GM23248 (cell line): ENCODE data around the gene EFCAB11. TPM values are rescaled to one million over a fixed set of nuclear protein-coding genes. Genes with fewer than 3 reads are reported as not detected.

Experiments used
- DNase-seq: peaks from one replicate; pipeline ENCODE4 v3.0.0-alpha.2; 2015
- H2AFZ ChIP-seq: fragments of 200-600 bp; sonication (generic); 2 replicates; pipeline ENCODE4 v1.6.1; 2016; ENCODE audit warnings: antibody characterized with exemption
- H3F3A ChIP-seq: fragments of 200-600 bp; sonication (generic); 2 replicates; pipeline ENCODE4 v1.6.1; 2016; ENCODE audit warnings: mild to moderate bottlenecking, antibody characterized with exemption, mixed run types; ENCODE audit not compliant: insufficient read depth
- H3K27ac ChIP-seq: fragments of 200-600 bp; sonication (generic); 2 replicates; pipeline ENCODE4 v1.5.1; 2016; ENCODE audit warnings: mild to moderate bottlenecking
- H3K27me3 ChIP-seq: fragments of 200-600 bp; sonication (generic); replicated peaks from 2 replicates; pipeline ENCODE4 v1.6.1; 2016; ENCODE audit warnings: mild to moderate bottlenecking; ENCODE audit not compliant: insufficient read depth
- H3K36me3 ChIP-seq: fragments of 200-600 bp; sonication (generic); 2 replicates; pipeline ENCODE4 v1.6.1; 2016; ENCODE audit warnings: low read depth, mild to moderate bottlenecking
- H3K4me1 ChIP-seq: fragments of 200-600 bp; sonication (generic); 2 replicates; pipeline ENCODE4 v1.6.1; 2016; ENCODE audit warnings: mild to moderate bottlenecking; ENCODE audit not compliant: insufficient read depth
- H3K4me2 ChIP-seq: fragments of 200-600 bp; sonication (generic); one replicate; pipeline ENCODE4 v1.6.1; 2016; ENCODE audit warnings: mild to moderate bottlenecking; ENCODE audit not compliant: unreplicated experiment
- H3K4me3 ChIP-seq: fragments of 200-600 bp; sonication (generic); 2 replicates; pipeline ENCODE4 v1.5.1; 2016; ENCODE audit warnings: mild to moderate bottlenecking
- H3K79me2 ChIP-seq: fragments of 200-600 bp; sonication (generic); 2 replicates; pipeline ENCODE4 v1.6.1; 2016; ENCODE audit warnings: mild to moderate bottlenecking; ENCODE audit not compliant: insufficient read depth
- H3K9ac ChIP-seq: fragments of 200-600 bp; sonication (generic); 2 replicates; pipeline ENCODE4 v1.6.1; 2016; ENCODE audit warnings: mild to moderate bottlenecking
- H3K9me2 ChIP-seq: fragments of 200-600 bp; sonication (generic); 2 replicates; pipeline ENCODE4 v1.6.1; 2016; ENCODE audit warnings: mixed run types, mild to moderate bottlenecking, moderate library complexity; ENCODE audit not compliant: insufficient read depth
- H3K9me3 ChIP-seq: fragments of 200-600 bp; sonication (generic); one replicate; pipeline ENCODE4 v1.6.1; 2017; ENCODE audit warnings: low read depth
- H4K20me1 ChIP-seq: fragments of 200-600 bp; sonication (generic); 2 replicates; pipeline ENCODE4 v1.6.0; 2016; ENCODE audit not compliant: insufficient read depth
- EZH2 ChIP-seq: fragments of 200-600 bp; sonication (generic); IDR thresholded peaks from 2 replicates; pipeline ENCODE4 v1.6.1; 2018; ENCODE audit warnings: antibody characterized with exemption, mild to moderate bottlenecking; ENCODE audit not compliant: insufficient read depth, poor library complexity, severe bottlenecking
- EZH2phosphoT487 ChIP-seq: fragments of 200-600 bp; sonication (generic); IDR thresholded peaks from 2 replicates; pipeline ENCODE4 v1.6.1; 2018; ENCODE audit warnings: antibody characterized with exemption, moderate library complexity, mild to moderate bottlenecking, low read depth; ENCODE audit not compliant: insufficient read depth
- WGBS, 2 experiments: methylation state at CpG; one replicate each; pipeline ENCODE4 v1.1.6; 2015 to 2017; ENCODE audit warnings: low lambda C conversion rate in 2 of 2, low coverage in 1 of 2; ENCODE audit errors: missing lambda C conversion rate in 2 of 2; 5-methylcytosine and 5-hydroxymethylcytosine counted together
- in situ Hi-C: fragments of 300-500 bp; cut with MboI; formaldehyde crosslinking; loops from 2 replicates; pipeline ENCODE4 v1.15.0; 2020
- polyA plus RNA-seq: library from polyadenylated mRNA; unstranded; fragments of >200 nt; fragmentation: Nextera tagmentation; extraction: Ambion mirVana; gene quantifications from 2 replicates; pipeline ENCODE4 v1.2.1, GENCODE V29; 2016
- total RNA-seq: library from RNA; depleted of rRNA; stranded (reverse); fragments of >200 nt; shearing (Covaris generic); gene quantifications from 2 replicates; pipeline ENCODE4 v1.2.3, GENCODE V29; 2014

The EFCAB11 gene
- total and polyA plus RNA-seq, 2 experiments from 2014 or later: 7.9 to 16.4 TPM

DNA sequence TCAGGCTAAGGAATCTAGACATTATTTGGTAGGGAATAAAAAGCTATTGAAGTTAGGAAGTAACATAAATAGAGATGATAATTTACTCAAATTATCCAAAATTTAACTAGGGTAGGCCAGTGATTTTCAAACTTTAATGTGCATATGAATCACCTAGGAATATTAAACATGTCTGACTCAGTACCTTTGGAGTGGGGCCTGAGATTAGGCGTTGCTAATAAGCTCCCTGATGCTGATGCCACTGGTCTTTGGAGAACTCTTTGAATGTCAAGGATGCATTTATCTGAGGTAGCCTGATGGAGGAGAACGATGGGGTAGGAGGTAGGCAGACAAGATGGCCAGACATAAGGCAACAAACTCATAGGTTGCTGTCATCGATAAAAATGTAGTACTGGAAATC, 33.2 kb downstream of the EFCAB11 start:
- DNase-seq: peak; percentile 68
- Histone ChIP-seq H3K9me2 (no peaks in the 10 kb centered on the region), H3K27ac (peak overlapping the region; percentile 90), H3K27me3 (no peaks in the 10 kb centered on the region), H3K4me2 (peak overlapping the region; percentile 2), H3K9me3 (no peaks in the 10 kb centered on the region), H4K20me1 (no peaks in the 10 kb centered on the region), H3K9ac (no peak overlapping the region), H3K79me2 (no peaks in the 10 kb centered on the region), H3K4me1 (peaks cover 32% of the 10 kb centered on the region), H3K36me3 (no peaks in the 10 kb centered on the region), H3K4me3 (no peak overlapping the region), H3F3A (peaks cover 38% of the 10 kb centered on the region), H2AFZ (no peak overlapping the region)
- TF ChIP-seq EZH2phosphoT487 (no peak), EZH2 (no peak)
- in situ Hi-C loops: no loop called here
- WGBS, 2 experiments: 74 to 77% methylated on average over 3 of the region's 3 CpGs

DNA sequence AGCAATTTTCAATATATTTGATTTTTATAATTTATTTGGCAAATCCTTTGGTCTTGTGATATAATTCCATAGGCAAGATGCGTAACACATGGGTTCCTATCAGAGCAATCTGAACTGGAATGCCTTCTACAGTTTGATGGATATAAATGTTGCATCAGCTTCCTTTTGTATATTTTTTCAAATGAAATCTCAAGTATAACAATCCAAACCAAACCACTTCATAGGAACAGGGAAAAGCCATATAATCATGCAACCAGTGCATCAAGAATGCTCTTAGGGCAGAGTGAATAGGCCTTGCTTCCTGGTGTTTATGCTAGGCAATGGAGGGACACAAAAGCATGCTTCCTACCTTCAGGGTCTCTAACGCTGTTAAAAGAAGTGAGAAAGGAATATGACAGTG, 34.5 kb downstream of the EFCAB11 start:
- no peak overlapping the region for H3K27ac ChIP-seq
- no peaks in the 10 kb centered on the region for H3K27me3 ChIP-seq
- no peaks in the 10 kb centered on the region for H3K79me2 ChIP-seq
- H3K9ac ChIP-seq: no peak overlapping the region
- DNase-seq: no peak
- no peak for TF ChIP-seq EZH2phosphoT487
- no peak for TF ChIP-seq EZH2
- H3K4me1 ChIP-seq: peaks cover 35% of the 10 kb centered on the region
- H3F3A ChIP-seq: peaks cover 45% of the 10 kb centered on the region
- no peaks in the 10 kb centered on the region for H3K9me2 ChIP-seq
- H3K9me3 ChIP-seq: no peaks in the 10 kb centered on the region
- H2AFZ ChIP-seq: no peak overlapping the region
- H3K4me3 ChIP-seq: no peak overlapping the region
- H3K4me2 ChIP-seq: no peak overlapping the region
- H3K36me3 ChIP-seq: no peaks in the 10 kb centered on the region
- WGBS, 2 experiments: 97 to 98% methylated on average over 2 of the region's 2 CpGs
- H4K20me1 ChIP-seq: no peaks in the 10 kb centered on the region
- in situ Hi-C loops: no loop called here

DNA sequence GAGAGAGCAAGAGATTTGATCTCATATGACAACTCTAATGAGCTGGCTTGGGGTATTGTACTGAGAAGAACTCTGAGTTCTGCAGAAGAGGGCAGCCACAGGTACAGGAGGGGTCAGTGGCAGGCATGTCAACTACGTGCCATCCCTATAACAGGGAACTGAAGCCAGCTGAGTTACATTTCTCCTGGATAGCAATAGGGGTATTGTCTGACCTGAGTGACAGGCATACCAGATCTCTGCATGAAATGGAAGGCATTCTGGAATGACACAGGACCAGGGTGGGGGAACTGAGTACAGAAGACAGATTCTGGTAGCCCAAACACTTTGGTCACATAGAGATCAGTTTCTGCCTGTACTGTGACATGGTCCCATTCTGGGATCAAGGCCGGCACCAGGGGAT, 35.8 kb downstream of the EFCAB11 start:
- no peaks in the 10 kb centered on the region for H3K79me2 ChIP-seq
- no peaks in the 10 kb centered on the region for H3K36me3 ChIP-seq
- no peak for DNase-seq
- H3K27ac ChIP-seq: no peak overlapping the region
- no peak overlapping the region for H3K4me2 ChIP-seq
- H3K9me2 ChIP-seq: no peaks in the 10 kb centered on the region
- H2AFZ ChIP-seq: no peak overlapping the region
- no peaks in the 10 kb centered on the region for H3K27me3 ChIP-seq
- in situ Hi-C loops: loop anchor here (10.0 kb wide), 2 partner anchors 494 to 894 kb away; no protein-coding TSS in a partner anchor
- H3K4me3 ChIP-seq: no peak overlapping the region
- WGBS, 2 experiments: 95 to 97% methylated on average over 2 of the region's 2 CpGs
- H3K9me3 ChIP-seq: no peaks in the 10 kb centered on the region
- no peaks in the 10 kb centered on the region for H4K20me1 ChIP-seq
- TF ChIP-seq EZH2phosphoT487: no peak
- TF ChIP-seq EZH2: no peak
- H3F3A ChIP-seq: peaks cover 45% of the 10 kb centered on the region
- peaks cover 40% of the 10 kb centered on the region for H3K4me1 ChIP-seq
- H3K9ac ChIP-seq: no peak overlapping the region

- Histone ChIP-seq H3K4me3 (no peak overlapping the region), H3K27ac (peak overlapping the region; percentile 42), H2AFZ (no peak overlapping the region), H3K4me1 (peaks cover 45% of the 10 kb centered on the region), H3F3A (peaks cover 39% of the 10 kb centered on the region), H3K9ac (peak overlapping the region; percentile 52), H3K36me3 (no peaks in the 10 kb centered on the region), H4K20me1 (no peaks in the 10 kb centered on the region), H3K79me2 (no peaks in the 10 kb centered on the region), H3K27me3 (no peaks in the 10 kb centered on the region), H3K4me2 (peak overlapping the region; percentile 68), H3K9me3 (no peaks in the 10 kb centered on the region), H3K9me2 (no peaks in the 10 kb centered on the region)
- WGBS, 2 experiments: 17 to 18% methylated on average over 6 of the region's 6 CpGs
- TF ChIP-seq EZH2phosphoT487 (no peak), EZH2 (no peak)
- peak; percentile 86 for DNase-seq
- in situ Hi-C loops: loop anchor here (10.0 kb wide), 2 partner anchors 490 to 890 kb away; no protein-coding TSS in a partner anchor
These were observed 39.2 kb downstream of the EFCAB11 start for GRCh38 chr14:89915114-89915878.
